HG03039 (cell line): Measurements from ENCODE around the gene KRTAP27-1.

Experiments
- ATAC-seq: cut with Tn5 transposase; IDR thresholded peaks from one replicate; pipeline ENCODE4 v1.9.1; 2021; ENCODE audit warnings: mild to moderate bottlenecking, moderate library complexity; ENCODE audit not compliant: unreplicated experiment

KRTAP27-1 gene, protein sequence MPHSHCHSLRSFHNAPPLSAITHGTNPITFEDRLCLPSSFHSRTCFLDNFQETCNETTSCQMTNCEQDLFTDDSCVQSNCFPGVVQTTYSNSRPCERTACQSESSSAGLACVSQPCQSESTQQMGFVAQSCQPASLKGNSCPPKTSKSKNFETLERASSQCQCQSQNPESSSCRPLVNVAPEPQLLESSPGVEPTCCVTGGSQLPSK

DNA sequence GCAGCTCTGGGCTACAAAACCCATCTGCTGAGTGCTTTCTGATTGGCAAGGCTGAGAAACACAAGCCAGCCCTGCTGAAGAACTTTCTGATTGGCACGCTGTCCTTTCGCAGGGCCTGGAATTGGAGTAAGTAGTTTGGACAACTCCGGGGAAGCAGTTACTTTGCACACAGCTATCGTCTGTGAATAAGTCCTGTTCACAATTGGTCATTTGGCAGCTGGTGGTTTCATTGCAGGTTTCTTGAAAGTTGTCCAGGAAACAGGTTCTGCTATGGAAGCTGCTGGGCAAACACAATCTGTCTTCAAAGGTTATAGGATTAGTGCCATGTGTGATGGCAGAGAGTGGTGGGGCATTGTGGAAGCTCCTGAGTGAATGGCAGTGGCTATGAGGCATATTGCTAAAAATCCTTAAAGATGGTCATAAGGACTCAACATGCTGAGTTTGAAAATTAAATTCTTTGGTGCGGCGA lies at the start of gene KRTAP27-1:
Gene KRTAP27-1 (minus strand): TSS at position 419 of the 469 bp plus-strand sequence. CDS start 26 bp downstream, at position 393.
- no peak for ATAC-seq

DNA sequence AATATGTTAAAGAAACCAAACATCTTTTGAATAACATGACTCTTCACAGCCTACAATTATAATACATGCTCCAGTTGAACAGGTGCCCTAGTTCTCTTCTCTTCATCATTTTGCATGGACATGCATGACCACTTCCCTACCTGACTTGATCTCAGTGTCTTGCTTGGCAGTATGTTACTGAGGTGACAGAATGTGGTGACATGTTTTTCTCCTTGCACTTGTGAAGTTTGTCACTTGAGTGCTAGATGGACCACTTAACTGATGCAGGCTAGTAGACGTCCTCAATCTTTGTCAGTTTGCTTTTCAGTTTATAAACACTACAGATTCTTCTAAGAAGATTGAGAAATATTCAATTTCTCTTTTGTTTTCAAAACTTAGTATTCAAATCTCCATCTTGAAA lies 44.7 kb upstream of the KRTAP27-1 start:
- ATAC-seq, result no peak

DNA sequence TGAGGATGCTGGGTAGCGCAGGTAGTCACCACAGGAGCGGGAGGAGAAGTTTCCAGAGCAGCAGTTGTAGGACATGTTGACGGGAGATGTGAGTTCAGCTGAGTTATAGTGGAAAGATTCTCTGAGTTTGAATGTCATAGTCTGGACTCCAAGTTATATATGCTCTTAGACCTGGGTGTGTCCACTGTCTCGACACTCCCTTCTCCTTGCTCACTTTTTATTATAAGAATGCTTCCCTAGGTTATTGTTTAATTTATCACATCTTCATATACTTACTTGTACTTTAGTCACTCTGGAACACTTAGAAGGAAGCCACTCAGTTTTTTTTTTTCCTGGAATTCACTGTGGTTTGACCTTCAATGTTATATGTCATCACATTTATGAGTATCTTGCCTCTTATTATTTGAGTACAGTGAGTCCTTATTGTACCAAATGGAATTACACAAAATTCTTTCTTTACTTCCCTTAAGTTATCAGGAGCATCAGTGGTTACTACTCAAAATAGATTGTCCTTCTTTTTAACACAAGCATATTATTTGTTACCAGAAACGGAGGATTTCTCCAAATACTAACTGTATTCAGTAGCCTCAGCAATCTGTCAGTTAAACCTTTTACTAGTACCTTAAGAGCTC lies 34.8 kb upstream of the KRTAP27-1 start, which contains the start of gene KRTAP13-2:
Gene KRTAP13-2 (minus strand): TSS at position 133 of the 632 bp plus-strand sequence. CDS start 58 bp downstream, at position 75.
- ATAC-seq, result no peak

DNA sequence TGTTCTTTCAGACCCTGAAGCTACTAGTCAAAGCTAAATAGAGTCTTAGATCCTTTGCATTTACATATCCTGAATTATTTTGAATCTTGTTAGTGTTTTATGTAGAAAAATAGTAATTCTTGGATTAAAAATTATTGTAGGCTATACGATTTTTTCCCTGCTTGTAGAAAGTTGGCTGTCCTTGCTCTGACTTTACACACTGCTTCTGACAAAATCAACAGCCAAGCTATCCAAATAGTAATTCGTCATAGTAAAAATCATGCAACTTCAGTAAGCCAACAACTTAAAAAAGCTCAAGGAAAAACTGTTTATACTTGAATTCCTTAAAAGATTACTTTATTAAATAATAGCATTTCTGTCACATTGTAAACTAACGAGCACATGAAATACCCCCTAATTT lies 18.4 kb upstream of the KRTAP27-1 start:
- ATAC-seq, result no peak

DNA sequence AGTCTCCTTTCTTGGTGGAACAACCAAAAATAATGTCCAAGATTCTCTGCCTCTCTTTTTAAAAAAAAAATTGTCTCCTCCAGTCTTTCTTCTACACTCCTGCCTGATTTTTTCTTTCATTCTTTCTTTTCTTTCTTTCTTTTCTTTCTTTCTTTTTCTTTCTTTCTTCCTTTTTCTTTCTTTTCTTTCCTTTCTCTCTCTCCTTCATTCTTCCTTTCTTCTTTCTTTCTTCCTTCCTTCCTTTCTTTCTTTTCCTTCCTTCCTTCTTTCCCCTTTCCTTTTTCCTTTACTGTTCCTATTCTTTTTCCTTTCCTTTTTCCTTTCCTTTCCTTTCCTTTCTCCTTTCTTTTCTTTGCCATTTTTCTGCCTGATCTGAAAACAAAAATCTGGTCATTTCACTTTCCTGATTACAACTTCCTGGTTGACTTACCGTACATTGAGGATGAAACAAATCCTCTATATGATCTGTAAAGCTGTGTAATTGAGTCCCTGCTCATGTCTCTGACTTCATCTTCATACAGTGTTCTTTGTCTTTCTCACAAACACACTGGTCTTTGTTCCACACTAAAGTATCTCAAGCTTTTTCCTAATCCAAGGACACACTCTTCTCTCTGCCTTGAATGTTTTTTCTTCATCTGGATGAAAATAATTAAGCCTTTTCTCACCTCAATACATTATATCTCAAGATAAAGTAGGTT lies 17.0 kb upstream of the KRTAP27-1 start:
- no peak for ATAC-seq

DNA sequence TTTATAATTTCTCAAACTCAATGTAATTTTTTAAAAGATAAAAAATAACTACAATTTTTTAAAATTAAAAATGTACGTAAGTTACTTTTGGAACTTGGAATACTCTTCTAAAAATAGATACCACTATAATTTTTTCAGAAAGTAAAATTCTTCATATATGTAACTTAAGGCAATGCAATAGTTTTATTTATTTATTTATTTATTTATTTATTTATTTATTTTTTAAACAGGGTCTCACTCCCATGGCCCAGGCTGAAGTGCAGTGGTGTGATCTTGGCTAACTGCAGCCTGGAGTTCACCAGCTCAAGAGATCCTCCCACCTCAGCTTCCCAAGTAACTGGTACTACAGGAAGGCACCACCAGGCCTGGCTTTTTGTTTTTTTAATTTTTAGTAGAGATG lies 14.0 kb upstream of the KRTAP27-1 start:
- ATAC-seq, result no peak

DNA sequence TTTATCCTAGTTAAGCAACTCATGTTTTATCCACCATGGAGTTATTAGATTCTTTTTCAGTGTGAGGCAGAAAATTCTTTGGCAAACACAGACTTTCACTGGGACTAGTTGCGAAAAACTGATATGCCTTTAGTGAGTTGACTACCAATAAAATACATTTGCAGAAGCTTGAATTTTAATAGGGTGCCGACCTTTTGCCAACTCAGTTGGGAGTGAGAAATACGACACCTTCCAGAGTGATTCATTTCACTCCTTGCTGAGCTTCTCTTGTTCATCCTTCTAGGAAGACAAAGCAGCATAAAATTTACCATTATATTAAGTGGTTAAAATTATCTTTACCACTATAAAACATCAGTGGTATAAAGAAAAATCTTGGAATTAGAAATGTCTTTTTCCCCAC lies 12.1 kb upstream of the KRTAP27-1 start:
- ATAC-seq, result no peak

DNA sequence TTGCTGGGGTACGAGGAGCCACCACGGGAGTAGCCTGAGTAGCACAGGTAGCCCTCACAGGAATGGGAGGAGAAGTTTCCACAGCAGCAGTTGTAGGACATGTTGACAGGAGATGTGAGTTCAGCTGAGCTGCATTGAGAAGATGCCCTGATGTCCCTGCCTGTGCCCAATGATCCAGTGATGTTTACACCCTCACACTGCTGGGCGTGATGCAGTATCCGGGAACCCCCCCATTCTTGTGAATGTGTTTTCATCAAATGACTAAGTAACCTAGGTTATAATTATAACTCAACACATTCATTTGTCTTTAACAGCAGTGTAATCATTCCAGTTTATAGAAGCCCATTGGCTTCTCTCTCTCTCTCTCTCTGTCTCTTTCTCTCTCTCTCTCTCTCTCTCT lies 11.0 kb upstream of the KRTAP27-1 start, which contains the start of gene KRTAP23-1:
Gene KRTAP23-1 (minus strand): TSS at position 101 of the 400 bp plus-strand sequence. CDS start 0 bp downstream, at position 101.
- ATAC-seq, result no peak

DNA sequence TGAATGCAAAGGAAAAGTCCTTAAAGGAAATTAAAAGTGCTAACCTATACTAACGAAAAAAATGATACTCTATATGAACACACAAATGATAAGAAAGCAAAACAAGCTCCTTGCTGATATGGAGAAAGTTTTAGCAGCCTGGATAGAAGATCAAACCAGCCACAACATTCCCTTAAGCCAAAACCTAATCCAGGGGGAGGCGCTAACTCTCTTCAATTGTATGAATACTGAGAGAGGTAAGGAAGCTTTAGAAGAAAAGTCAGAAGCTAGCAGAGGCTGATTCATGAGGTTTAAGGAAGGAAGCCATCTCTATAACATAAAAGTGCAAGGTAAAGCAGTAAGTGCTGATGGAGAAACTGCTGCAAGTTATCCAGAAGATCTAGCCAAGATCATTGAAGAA lies 7.5 kb upstream of the KRTAP27-1 start:
- ATAC-seq, result no peak

DNA sequence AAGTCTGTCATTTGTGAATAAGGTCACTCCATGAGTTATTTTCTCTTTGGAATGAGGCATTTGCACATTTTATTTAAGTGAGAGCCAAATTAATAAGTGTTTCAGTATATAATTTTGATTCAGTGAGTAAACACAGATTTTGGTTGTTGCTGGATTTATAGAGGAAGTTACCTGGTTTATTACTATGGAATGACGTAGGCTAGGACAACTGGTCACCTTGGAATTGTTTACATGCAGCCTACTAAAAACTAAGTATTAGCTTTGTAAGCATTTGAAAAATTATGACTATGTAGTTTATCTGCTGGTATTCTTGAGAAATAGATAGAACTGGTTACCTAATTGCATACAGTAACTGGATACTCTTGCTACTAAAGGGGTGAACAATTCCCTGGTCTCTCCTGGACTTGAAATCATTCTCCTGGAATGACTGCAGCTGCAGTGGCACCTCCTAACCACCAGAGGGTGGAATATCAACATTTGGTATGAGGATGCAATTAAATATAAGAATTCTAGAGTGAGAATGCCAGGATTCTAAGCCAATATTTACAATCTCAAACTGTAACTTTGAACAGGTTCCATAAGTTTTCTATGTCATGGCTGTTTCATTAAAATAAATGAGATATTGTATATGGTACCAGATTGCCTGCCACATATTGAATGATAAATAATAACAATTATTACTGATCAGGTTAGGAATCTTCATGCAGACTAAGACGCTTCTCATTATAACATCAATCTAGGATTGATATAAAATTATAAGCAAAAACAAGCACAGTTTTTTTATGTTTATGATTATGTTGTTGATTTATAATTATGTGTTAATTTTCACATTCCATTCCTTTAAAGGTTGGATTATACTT lies 3.5 kb upstream of the KRTAP27-1 start:
- ATAC-seq, result no peak

DNA sequence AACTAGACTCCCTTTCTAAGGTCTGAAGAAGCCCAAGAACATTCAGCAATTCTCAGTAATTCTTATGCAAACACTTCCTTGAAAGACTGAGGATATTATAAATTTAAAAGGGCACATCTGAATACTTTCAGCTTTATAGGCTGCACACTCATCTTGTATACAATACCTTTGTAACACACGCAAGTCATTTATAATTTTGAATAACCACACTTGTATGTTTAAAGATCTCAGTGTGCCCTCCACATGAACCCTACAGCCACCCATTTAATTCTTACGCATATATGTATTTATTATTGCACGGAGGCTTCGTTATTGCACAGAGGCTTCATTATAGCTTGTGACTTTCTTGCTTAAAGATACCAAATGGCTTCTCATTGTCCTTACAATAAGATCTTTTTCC lies 1.2 kb upstream of the KRTAP27-1 start:
- no peak for ATAC-seq

DNA sequence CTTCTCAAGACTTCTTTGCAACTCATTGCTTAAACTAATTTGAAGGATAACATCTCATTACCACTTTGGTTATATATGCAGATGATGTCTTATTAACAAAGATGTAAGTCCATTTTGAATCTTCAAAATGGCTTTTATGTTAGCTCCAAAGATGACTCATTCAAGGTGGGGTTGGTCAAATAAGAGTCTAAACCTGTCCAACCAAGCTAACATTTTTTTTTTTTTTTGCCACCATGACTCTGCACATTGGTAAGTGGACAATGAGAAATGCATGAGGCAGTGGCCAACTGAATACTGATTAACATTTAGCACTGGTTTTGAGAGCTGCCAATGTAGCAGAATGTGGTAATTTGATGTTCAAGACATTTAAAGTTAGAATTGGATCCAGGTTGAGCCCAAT lies 278 bp upstream of the KRTAP27-1 start:
- no peak for ATAC-seq

DNA sequence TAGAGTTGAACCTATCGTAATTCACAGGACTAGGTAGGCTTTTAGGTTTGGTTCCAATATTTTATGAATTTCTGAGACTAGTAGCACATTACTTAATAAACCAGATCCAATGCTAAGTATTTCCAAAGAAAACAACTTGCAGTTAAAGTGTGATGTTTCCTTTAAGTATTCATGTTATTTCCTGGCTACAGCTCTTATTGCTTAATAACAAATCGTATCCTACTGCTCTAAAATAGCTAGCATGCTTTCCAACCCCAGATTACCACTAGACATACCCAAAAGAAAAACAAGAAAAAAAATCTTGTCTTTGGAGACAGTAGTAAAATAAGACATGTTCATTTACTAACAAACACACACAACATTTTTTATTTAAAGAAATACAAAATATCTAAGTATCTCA lies 898 bp downstream of the KRTAP27-1 start:
- ATAC-seq, result no peak

DNA sequence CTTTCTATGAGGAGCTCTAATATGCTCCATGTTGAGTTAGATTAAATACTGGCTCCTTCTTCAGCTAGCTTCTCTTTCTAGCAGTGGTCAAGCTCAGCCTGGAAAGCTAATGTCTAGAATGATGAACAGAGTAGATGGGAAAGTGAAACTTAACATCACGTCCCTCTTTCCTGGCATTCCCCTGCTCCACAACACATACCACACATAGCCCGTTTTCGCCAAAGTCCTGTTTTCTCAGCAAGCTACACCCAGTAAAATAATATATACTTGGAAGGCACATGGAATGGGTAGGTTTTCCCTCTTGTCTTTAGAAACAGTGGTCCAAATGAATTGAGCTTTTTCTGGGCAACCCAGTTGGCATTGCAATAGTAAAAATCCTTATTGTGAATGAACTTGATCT lies 3.8 kb downstream of the KRTAP27-1 start:
- ATAC-seq, result no peak

DNA sequence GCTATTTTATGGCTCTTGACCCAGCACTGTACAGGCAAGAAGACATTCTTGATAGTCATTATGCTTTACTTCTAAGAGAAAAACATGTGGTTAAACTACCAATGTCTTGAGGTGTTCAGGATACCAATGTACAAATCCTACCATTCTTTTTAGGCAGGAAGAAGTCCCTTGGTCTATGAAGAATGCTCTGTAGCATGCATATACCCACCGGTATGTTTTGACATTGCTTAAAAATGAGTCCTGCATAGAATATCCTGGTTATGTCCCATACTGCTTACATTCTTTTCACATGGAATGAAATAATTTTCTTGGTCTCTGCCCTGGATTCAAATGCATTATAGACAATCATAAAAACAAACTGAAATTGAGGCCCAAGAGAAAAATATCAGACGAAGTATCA lies 4.8 kb downstream of the KRTAP27-1 start:
- no peak for ATAC-seq

DNA sequence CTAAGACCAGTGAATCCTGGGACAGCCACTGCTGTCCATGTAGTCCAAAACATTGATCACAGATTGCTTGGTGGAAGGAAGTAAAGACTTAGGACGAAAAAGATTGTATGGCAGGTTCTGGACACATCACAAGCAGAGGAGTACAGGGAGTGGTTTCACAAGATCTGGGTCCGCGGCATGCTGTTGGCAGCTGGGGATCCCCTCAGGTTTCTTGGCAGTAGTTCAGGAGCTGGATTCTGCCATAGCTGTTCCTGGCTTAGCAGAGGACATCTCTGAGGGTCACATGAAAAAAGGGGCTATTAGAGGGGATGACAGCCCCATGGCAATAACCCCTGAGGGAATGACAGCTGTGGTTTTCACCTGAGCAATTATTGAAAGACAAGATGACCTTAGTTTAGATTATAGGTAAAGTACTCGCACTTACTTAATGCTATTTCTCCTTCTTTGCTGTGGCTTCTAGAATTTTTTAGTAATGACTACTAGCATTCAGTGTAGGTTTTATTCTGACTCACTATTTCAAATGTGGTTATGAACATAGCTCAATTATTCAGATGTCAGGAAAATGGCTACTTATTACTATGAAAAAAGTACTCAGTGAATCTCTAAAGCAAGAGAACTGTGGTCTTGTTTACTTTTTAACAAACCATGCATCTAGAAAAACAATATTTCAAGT lies 8.2 kb downstream of the KRTAP27-1 start:
- no peak for ATAC-seq

DNA sequence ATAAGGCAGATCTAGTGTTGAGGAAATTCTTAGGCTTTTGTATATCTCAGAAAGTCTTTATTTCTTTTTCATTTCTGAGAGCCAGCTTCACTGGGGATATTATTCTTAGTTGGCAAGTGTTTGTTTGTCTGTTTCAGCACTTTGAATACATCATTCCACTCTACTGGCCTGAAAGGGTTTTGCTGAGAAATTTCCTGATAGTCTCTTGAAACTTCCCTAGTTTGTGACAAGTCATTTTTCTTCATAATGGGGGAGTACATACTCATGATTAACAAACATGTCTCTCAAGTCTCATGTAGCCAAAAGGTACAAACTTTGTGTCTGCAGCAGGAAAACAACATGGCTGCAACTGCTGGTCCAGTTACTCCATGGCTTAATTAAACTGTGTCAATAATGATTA lies 11.1 kb downstream of the KRTAP27-1 start:
- no peak for ATAC-seq

DNA sequence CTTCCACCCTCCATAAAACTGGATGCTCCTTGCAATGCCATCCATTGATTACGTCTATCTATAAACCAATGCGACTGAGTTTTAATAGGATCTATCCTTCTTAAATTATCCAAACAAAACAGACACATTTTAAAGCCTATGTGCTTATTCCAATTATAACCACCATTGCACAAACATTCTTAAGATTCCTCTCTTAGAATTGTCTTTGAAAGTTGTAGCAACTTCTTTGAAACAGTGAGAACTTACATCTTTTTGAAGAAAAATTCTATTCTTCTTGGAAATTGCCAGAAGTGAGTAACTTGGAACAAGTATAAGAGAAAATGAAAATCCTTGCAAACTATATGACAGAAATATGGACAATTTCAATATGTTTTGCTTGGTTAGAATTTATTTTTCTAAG lies 17.3 kb downstream of the KRTAP27-1 start, which contains the start of gene KRTAP26-1:
Gene KRTAP26-1 (minus strand): TSS at position 101 of the 400 bp plus-strand sequence. CDS start 280 bp downstream, outside the sequence.
- ATAC-seq, result no peak

DNA sequence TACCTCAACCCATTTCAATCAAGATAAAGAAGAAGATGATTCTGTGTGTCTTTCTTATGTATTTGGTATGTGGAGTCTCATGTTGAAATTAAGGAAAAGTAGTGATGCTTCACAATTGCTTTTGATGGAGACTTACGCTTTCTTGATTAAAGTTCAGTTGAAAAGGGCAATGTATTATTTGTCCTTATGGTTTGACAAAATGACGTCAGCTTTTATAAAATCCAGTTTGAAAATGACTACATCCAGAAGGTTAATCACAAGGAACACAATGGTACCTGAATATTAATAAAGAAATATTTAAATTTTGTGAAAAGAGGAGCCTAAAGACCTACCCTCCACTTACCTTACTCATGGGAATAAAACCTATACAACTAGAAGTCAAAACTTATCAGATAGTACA lies 21.8 kb downstream of the KRTAP27-1 start:
- no peak for ATAC-seq

DNA sequence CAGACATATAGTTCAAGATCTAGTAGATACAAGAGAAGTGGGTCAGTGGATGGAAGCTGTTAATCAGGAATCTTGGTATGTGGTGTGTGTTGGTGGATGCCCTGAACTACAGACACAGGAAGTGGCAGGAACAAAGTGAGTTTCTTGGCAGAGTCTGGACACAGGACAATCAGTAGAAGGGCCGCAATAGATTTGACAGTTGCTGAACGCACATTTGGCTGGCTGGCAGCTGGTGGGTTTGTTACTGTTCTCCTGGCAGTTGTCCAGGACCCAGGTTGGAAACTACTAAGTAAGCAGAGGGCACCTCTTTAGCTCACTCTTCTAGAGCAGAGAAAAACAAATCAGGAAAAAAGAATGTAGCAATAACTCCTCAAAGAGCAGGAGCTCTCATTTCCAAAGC lies 30.6 kb downstream of the KRTAP27-1 start:
- no peak for ATAC-seq
